Measurements from ENCODE around the gene SALL3. TPM values are rescaled to one million over a fixed set of nuclear protein-coding genes. Genes with fewer than 3 reads are reported as not detected.

Gene SALL3
- total RNA-seq, 1 donor from 2014 or later, result 2.1 TPM

DNA sequence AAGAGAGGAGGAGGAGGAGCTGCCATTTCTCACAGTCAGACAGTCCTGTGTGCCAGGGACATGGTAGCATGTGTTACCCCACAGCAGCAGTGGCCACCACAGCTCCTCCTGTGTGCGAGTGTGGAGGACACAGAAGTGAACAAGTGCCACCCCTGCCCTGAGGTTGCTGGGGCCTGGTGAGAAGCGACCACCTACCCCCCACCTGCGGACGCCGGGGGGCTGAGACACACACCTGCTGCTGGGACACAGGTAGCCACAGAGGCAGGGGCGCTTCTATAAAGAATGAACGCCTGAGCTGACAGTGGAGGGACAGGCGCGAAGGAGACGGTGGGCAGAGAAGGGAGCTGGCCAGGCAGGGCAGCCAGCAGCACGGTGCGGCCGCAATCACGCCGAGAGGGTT lies 32.3 kb upstream of the SALL3 start:
- TF ChIP-seq, protein P1, sequence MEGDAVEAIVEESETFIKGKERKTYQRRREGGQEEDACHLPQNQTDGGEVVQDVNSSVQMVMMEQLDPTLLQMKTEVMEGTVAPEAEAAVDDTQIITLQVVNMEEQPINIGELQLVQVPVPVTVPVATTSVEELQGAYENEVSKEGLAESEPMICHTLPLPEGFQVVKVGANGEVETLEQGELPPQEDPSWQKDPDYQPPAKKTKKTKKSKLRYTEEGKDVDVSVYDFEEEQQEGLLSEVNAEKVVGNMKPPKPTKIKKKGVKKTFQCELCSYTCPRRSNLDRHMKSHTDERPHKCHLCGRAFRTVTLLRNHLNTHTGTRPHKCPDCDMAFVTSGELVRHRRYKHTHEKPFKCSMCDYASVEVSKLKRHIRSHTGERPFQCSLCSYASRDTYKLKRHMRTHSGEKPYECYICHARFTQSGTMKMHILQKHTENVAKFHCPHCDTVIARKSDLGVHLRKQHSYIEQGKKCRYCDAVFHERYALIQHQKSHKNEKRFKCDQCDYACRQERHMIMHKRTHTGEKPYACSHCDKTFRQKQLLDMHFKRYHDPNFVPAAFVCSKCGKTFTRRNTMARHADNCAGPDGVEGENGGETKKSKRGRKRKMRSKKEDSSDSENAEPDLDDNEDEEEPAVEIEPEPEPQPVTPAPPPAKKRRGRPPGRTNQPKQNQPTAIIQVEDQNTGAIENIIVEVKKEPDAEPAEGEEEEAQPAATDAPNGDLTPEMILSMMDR (IDR thresholded peaks at IDR 0.05; ENCODE audit: insufficient read depth, low read length, poor library complexity, severe bottlenecking), result no peak
- DNase-seq (ENCODE audit: low read depth), result no peak
- Histone ChIP-seq H3K27me3 (ENCODE audit: control insufficient read depth, insufficient read depth, low read length) (no peaks in the 10 kb centered on the region), H3K4me3 (ENCODE audit: low read depth, low read length) (no peak overlapping the region), H3K36me3 (ENCODE audit: control insufficient read depth, insufficient read depth, low read length) (no peaks in the 10 kb centered on the region)

GRCh38 chr18:78948221-78948620 lies 31.4 kb upstream of the SALL3 start:
- TF ChIP-seq, protein P1 (IDR thresholded peaks at IDR 0.05; ENCODE audit: insufficient read depth, low read length, poor library complexity, severe bottlenecking), result no peak
- H3K36me3 ChIP-seq (ENCODE audit: control insufficient read depth, insufficient read depth, low read length), result no peaks in the 10 kb centered on the region
- H3K4me3 ChIP-seq (ENCODE audit: low read depth, low read length), result no peak overlapping the region
- DNase-seq (ENCODE audit: low read depth), result no peak
- no peaks in the 10 kb centered on the region for H3K27me3 ChIP-seq (ENCODE audit: control insufficient read depth, insufficient read depth, low read length)

- no peak overlapping the region for H3K4me3 ChIP-seq (ENCODE audit: low read depth, low read length)
- no peaks in the 10 kb centered on the region for H3K27me3 ChIP-seq (ENCODE audit: control insufficient read depth, insufficient read depth, low read length)
- TF ChIP-seq, protein P1 (IDR thresholded peaks at IDR 0.05; ENCODE audit: insufficient read depth, low read length, poor library complexity, severe bottlenecking), result no peak
- no peak for DNase-seq (ENCODE audit: low read depth)
- no peaks in the 10 kb centered on the region for H3K36me3 ChIP-seq (ENCODE audit: control insufficient read depth, insufficient read depth, low read length)
These were observed 30.9 kb upstream of the SALL3 start for GRCh38 chr18:78948707-78949106.

GRCh38 chr18:78949216-78949615 lies 30.4 kb upstream of the SALL3 start:
- H3K36me3 ChIP-seq (ENCODE audit: control insufficient read depth, insufficient read depth, low read length), result no peaks in the 10 kb centered on the region
- no peak overlapping the region for H3K4me3 ChIP-seq (ENCODE audit: low read depth, low read length)
- DNase-seq (ENCODE audit: low read depth), result no peak
- no peaks in the 10 kb centered on the region for H3K27me3 ChIP-seq (ENCODE audit: control insufficient read depth, insufficient read depth, low read length)
- TF ChIP-seq, protein P1 (IDR thresholded peaks at IDR 0.05; ENCODE audit: insufficient read depth, low read length, poor library complexity, severe bottlenecking), result no peak

DNA sequence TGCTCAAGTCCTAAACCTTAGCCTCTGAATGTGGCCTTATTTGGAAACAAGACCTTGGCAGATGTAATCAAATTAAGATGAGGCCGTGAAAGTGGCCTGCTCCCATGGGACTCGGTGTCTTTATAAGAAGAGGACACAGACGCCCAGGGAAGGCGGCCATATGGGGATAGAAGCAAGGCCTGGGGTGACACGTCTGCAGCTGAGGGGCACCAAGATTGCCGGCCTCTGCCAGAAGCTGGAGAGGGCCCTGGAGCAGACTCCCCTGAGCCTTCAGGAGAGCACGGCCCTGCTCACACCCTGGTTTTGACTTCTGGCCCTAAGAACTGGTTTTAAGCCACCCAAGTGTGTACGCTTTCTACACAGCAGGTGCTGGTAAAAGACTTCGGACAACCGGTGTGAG lies 29.2 kb upstream of the SALL3 start:
- H3K27me3 ChIP-seq (ENCODE audit: control insufficient read depth, insufficient read depth, low read length), result no peaks in the 10 kb centered on the region
- TF ChIP-seq, protein P1 (IDR thresholded peaks at IDR 0.05; ENCODE audit: insufficient read depth, low read length, poor library complexity, severe bottlenecking), result no peak
- no peak for DNase-seq (ENCODE audit: low read depth)
- H3K36me3 ChIP-seq (ENCODE audit: control insufficient read depth, insufficient read depth, low read length), result no peaks in the 10 kb centered on the region
- no peak overlapping the region for H3K4me3 ChIP-seq (ENCODE audit: low read depth, low read length)

GRCh38 chr18:78953566-78953965 lies 26.1 kb upstream of the SALL3 start:
- TF ChIP-seq, protein P1 (IDR thresholded peaks at IDR 0.05; ENCODE audit: insufficient read depth, low read length, poor library complexity, severe bottlenecking), result no peak
- DNase-seq (ENCODE audit: low read depth), result no peak
- Histone ChIP-seq H3K36me3 (ENCODE audit: control insufficient read depth, insufficient read depth, low read length) (no peaks in the 10 kb centered on the region), H3K4me3 (ENCODE audit: low read depth, low read length) (no peak overlapping the region), H3K27me3 (ENCODE audit: control insufficient read depth, insufficient read depth, low read length) (no peaks in the 10 kb centered on the region)
